ENCODE data around the gene PRKRIP1.
A peak's percentile ranks its signal among the peaks of the same experiment; 100 is the strongest.
"Not testable (repeated sequence)": the region's sequence is repeated elsewhere in the genome, so short reads cannot be mapped to it uniquely, and the experiment has no call there.

PRKRIP1 gene

GRCh38 chr7:102390697-102391484 lies 5.3 kb upstream of the PRKRIP1 start:
- peaks cover 5% of the 10 kb centered on the region for H3K4me1 Mint-ChIP-seq (ENCODE audit: low read depth)
- no peaks in the 10 kb centered on the region for H3K27me3 Mint-ChIP-seq (ENCODE audit: low read depth)
- no peak overlapping the region for H3K4me3 Mint-ChIP-seq
- H3K36me3 Mint-ChIP-seq (ENCODE audit: low read depth), result peaks cover 9% of the 10 kb centered on the region
- no peak overlapping the region for H3K27ac Mint-ChIP-seq
- H3K9me3 Mint-ChIP-seq, result no peaks in the 10 kb centered on the region

- no peak overlapping the region for H3K27ac Mint-ChIP-seq
These were observed 3.8 kb upstream of the PRKRIP1 start for GRCh38 chr7:102392330-102392729.

DNA sequence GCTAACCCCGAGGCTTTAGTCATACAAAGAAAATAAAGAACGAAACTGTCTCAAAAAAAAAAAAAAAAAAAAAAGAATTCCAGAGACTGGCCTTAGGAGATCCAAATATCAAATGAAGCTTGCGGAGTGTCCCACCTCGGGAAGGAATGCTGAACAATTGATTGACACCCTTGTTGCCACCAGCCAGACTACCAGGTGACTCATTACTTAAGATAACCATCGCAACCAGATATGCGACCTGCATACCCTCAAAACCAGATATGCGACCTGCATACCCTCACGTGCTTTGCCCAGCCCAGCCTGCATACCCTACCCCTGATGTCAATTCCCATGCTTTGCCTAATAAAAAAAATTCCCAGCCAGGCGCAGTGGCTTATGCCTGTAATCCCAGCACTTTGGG lies 2.7 kb upstream of the PRKRIP1 start:
- peaks cover 9% of the 10 kb centered on the region for H3K36me3 Mint-ChIP-seq (ENCODE audit: low read depth)
- no peaks in the 10 kb centered on the region for H3K9me3 Mint-ChIP-seq
- no peak overlapping the region for H3K27ac Mint-ChIP-seq
- no peaks in the 10 kb centered on the region for H3K27me3 Mint-ChIP-seq (ENCODE audit: low read depth)
- H3K4me1 Mint-ChIP-seq (ENCODE audit: low read depth), result peaks cover 15% of the 10 kb centered on the region
- no peak overlapping the region for H3K4me3 Mint-ChIP-seq

More at GRCh38 chr7:102392330-102392729, 3.8 kb upstream of the PRKRIP1 start:
- H3K9me3 Mint-ChIP-seq, result no peaks in the 10 kb centered on the region
- H3K36me3 Mint-ChIP-seq (ENCODE audit: low read depth), result peaks cover 9% of the 10 kb centered on the region
- H3K4me1 Mint-ChIP-seq (ENCODE audit: low read depth), result peaks cover 13% of the 10 kb centered on the region
- H3K27me3 Mint-ChIP-seq (ENCODE audit: low read depth), result no peaks in the 10 kb centered on the region
- no peak overlapping the region for H3K4me3 Mint-ChIP-seq

DNA sequence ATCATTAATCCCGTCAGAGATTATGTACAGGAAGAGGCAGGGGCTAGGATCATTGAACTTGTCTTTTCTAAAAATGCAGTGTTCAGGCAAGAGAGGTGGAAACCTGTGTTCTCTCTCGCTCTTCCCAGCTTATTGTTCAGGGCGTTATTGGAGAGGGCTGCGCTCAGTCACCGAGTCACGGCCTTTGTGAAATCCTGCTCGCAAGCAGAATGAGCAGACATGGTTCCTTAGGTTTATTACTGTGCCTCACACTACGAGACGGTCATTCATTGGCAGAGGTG lies 631 bp upstream of the PRKRIP1 start:
- no peaks in the 10 kb centered on the region for H3K9me3 Mint-ChIP-seq
- no peaks in the 10 kb centered on the region for H3K27me3 Mint-ChIP-seq (ENCODE audit: low read depth)
- H3K4me1 Mint-ChIP-seq (ENCODE audit: low read depth), result peaks cover 15% of the 10 kb centered on the region
- H3K4me3 Mint-ChIP-seq, result peak overlapping the region; percentile 88
- H3K27ac Mint-ChIP-seq, result peak overlapping the region; percentile 88
- H3K36me3 Mint-ChIP-seq (ENCODE audit: low read depth), result peaks cover 14% of the 10 kb centered on the region

DNA sequence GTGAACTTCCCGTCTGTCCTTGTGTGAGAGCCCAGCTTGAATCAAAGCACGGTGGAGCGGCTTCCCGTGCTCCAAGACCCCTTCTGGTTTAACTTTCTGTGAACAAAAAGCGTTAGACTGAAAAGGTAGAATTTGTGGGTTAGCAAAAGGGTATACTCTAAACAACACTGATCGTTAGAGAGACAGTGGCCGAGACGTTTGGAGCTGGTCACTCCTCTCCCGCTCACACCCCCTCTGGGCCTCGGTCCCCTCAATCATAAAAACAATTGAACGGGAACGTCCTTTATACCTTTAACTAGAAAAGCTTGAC lies 502 bp downstream of the PRKRIP1 start:
- Mint-ChIP-seq H3K36me3 (ENCODE audit: low read depth) (peaks cover 19% of the 10 kb centered on the region), H3K9me3 (no peaks in the 10 kb centered on the region), H3K4me1 (ENCODE audit: low read depth) (peaks cover 15% of the 10 kb centered on the region), H3K27me3 (ENCODE audit: low read depth) (no peaks in the 10 kb centered on the region), H3K4me3 (peak overlapping the region; percentile 88), H3K27ac (peak overlapping the region; percentile 88)

- no peaks in the 10 kb centered on the region for H3K27me3 Mint-ChIP-seq (ENCODE audit: low read depth)
- H3K4me3 Mint-ChIP-seq, result no peak overlapping the region
- H3K36me3 Mint-ChIP-seq (ENCODE audit: low read depth), result peaks cover 20% of the 10 kb centered on the region
- H3K9me3 Mint-ChIP-seq, result no peaks in the 10 kb centered on the region
- peaks cover 15% of the 10 kb centered on the region for H3K4me1 Mint-ChIP-seq (ENCODE audit: low read depth)
- no peak overlapping the region for H3K27ac Mint-ChIP-seq
These were observed 2.4 kb downstream of the PRKRIP1 start for GRCh38 chr7:102398543-102398942.

DNA sequence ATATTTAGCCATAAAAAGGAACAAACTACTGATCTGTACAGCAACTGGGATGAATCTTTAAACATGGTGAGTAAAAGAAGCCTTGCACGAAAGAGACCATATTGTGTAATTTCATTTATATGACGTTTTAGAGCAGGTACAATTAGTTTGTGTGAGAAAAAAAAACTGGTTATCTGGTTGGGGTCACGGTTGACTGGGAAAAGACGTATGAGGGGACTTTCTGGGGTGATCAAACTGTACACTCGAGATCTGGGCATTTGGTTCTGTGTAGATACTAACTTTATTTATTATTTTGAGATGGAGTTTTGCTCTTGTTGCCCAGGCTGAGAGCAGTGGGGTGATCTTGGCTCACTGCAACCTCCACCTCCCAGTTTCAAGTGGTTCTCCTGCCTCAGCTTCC lies 4.2 kb downstream of the PRKRIP1 start:
- H3K4me1 Mint-ChIP-seq (ENCODE audit: low read depth), result peaks cover 23% of the 10 kb centered on the region
- H3K4me3 Mint-ChIP-seq, result no peak overlapping the region
- H3K27me3 Mint-ChIP-seq (ENCODE audit: low read depth), result no peaks in the 10 kb centered on the region
- H3K27ac Mint-ChIP-seq, result no peak overlapping the region
- H3K9me3 Mint-ChIP-seq, result no peaks in the 10 kb centered on the region
- peaks cover 24% of the 10 kb centered on the region for H3K36me3 Mint-ChIP-seq (ENCODE audit: low read depth)

- Mint-ChIP-seq H3K9me3 (no peaks in the 10 kb centered on the region), H3K27me3 (ENCODE audit: low read depth) (no peaks in the 10 kb centered on the region), H3K27ac (peak overlapping the region; percentile 49), H3K36me3 (ENCODE audit: low read depth) (peaks cover 45% of the 10 kb centered on the region), H3K4me1 (ENCODE audit: low read depth) (peaks cover 7% of the 10 kb centered on the region), H3K4me3 (no peak overlapping the region)
These were observed 7.4 kb downstream of the PRKRIP1 start for GRCh38 chr7:102403563-102403962.

GRCh38 chr7:102404005-102404861 lies 8.1 kb downstream of the PRKRIP1 start:
- Mint-ChIP-seq H3K36me3 (ENCODE audit: low read depth) (peaks cover 47% of the 10 kb centered on the region), H3K9me3 (no peaks in the 10 kb centered on the region), H3K27me3 (ENCODE audit: low read depth) (no peaks in the 10 kb centered on the region), H3K4me3 (no peak overlapping the region), H3K27ac (no peak overlapping the region), H3K4me1 (ENCODE audit: low read depth) (peaks cover 7% of the 10 kb centered on the region)

DNA sequence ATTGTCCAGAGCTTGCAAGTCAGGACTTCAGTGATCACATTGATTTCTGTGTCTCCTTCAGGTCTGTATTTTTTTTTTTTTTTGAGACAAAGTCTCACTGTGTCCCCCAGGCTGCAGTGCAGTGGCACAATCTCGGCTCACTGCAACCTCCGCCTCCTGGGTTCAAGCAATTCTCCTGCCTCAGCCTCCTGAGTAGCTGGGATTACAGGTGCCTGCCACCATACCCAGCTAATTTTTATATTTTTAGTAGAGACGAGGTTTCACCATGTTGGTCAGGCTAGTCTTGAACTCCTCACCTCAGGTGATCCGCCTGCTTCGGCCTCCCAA lies 8.7 kb downstream of the PRKRIP1 start:
- not testable (repeated sequence) for H3K9me3 Mint-ChIP-seq; H3K27me3 Mint-ChIP-seq (ENCODE audit: low read depth); H3K4me1 Mint-ChIP-seq (ENCODE audit: low read depth); H3K27ac Mint-ChIP-seq; H3K4me3 Mint-ChIP-seq
- H3K36me3 Mint-ChIP-seq (ENCODE audit: low read depth), result peaks cover 46% of the 10 kb centered on the region

DNA sequence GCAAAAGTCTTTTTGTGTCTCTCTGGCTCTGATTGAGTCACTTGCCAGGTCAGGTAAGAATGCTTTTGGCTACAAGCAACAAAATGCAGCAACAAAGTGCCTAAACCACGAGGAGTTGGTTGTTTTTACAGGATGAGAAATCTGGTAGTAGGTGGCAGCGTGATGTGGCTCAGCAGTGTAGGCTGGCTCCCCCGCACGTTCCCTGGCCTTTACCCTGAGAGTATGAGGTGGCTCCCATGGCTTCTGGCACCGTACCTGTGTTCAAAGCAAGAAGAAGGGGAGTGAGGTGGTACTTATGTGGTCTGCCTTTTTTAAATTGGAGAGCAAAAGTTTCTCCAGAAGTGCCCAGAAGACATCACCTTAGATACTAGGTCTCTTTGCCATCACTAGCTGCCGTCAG lies 11.7 kb downstream of the PRKRIP1 start:
- Mint-ChIP-seq H3K9me3 (peaks cover 6% of the 10 kb centered on the region), H3K36me3 (ENCODE audit: low read depth) (peaks cover 49% of the 10 kb centered on the region), H3K27me3 (ENCODE audit: low read depth) (no peaks in the 10 kb centered on the region), H3K4me3 (no peak overlapping the region), H3K27ac (no peak overlapping the region), H3K4me1 (ENCODE audit: low read depth) (peaks cover 12% of the 10 kb centered on the region)

GRCh38 chr7:102408530-102408929 lies 12.4 kb downstream of the PRKRIP1 start:
- H3K4me3 Mint-ChIP-seq; H3K27ac Mint-ChIP-seq; H3K9me3 Mint-ChIP-seq; H3K27me3 Mint-ChIP-seq (ENCODE audit: low read depth): not testable (repeated sequence)
- Mint-ChIP-seq H3K36me3 (ENCODE audit: low read depth) (peaks cover 47% of the 10 kb centered on the region), H3K4me1 (ENCODE audit: low read depth) (peaks cover 14% of the 10 kb centered on the region)

GRCh38 chr7:102409340-102409739 lies 13.2 kb downstream of the PRKRIP1 start:
- Mint-ChIP-seq H3K9me3 (peaks cover 6% of the 10 kb centered on the region), H3K27me3 (ENCODE audit: low read depth) (no peaks in the 10 kb centered on the region), H3K4me3 (no peak overlapping the region), H3K27ac (peak overlapping the region; percentile 58), H3K4me1 (ENCODE audit: low read depth) (peaks cover 16% of the 10 kb centered on the region), H3K36me3 (ENCODE audit: low read depth) (peaks cover 44% of the 10 kb centered on the region)

DNA sequence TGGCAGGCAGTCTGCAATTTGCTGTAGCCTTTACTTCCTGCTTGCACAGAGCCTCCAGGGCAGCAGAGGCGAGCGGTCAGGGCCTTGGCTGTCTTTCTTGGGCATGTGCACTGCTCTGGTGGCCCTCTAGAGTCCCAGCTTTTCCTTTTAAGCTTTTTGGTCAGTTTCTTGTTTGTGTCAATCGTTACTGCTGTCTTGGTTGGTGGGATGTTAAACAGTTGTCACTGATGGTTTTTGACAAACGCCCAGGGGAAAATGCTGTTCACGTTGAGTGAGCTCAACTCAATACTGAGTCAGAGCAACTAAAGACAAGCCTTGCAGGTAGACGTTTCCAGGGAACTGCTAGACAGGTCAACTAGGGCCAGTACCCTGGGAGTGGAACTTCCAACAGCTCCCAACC lies 14.0 kb downstream of the PRKRIP1 start:
- H3K4me1 Mint-ChIP-seq (ENCODE audit: low read depth), result peaks cover 18% of the 10 kb centered on the region
- H3K36me3 Mint-ChIP-seq (ENCODE audit: low read depth), result peaks cover 44% of the 10 kb centered on the region
- peak overlapping the region; percentile 27 for H3K27ac Mint-ChIP-seq
- peaks cover 6% of the 10 kb centered on the region for H3K9me3 Mint-ChIP-seq
- no peaks in the 10 kb centered on the region for H3K27me3 Mint-ChIP-seq (ENCODE audit: low read depth)
- no peak overlapping the region for H3K4me3 Mint-ChIP-seq

- Mint-ChIP-seq H3K27me3 (ENCODE audit: low read depth) (no peaks in the 10 kb centered on the region), H3K4me3 (no peak overlapping the region), H3K36me3 (ENCODE audit: low read depth) (peaks cover 49% of the 10 kb centered on the region), H3K27ac (no peak overlapping the region), H3K9me3 (peaks cover 6% of the 10 kb centered on the region), H3K4me1 (ENCODE audit: low read depth) (peaks cover 26% of the 10 kb centered on the region)
These were observed 14.8 kb downstream of the PRKRIP1 start for GRCh38 chr7:102410918-102411317.

Measured in T-helper 1 cell treated with Interleukin-12 subunit alpha and Interleukin-12 subunit beta and Interleukin-4 antibody, amounts not matched to agents 30 μg/mL and 1 μg/mL, for 36 hours (primary cell).